Subcutaneous adipose tissue (tissue), 4 donors: ENCODE measurements around the gene WWOX. TPM values are rescaled to one million over a fixed set of nuclear protein-coding genes. Genes with fewer than 3 reads are reported as not detected.

Source experiments
- CTCF ChIP-seq: fragments of 450-650 bp; IDR thresholded peaks from one replicate; pipeline ENCODE4 v1.5.1; 2016; ENCODE audit warnings: low read depth, mild to moderate bottlenecking, control low read depth, antibody characterized with exemption, moderate library complexity
- total RNA-seq, 4 donors: library from RNA; depleted of rRNA; stranded (reverse); fragments of >200 nt; gene quantifications; one replicate each; pipeline ENCODE4 v1.1.0, GENCODE V29; 2016

The WWOX gene
- total RNA-seq, 4 donors from 2014 or later, result 31.4 to 67.8 (median 46.0) TPM

DNA sequence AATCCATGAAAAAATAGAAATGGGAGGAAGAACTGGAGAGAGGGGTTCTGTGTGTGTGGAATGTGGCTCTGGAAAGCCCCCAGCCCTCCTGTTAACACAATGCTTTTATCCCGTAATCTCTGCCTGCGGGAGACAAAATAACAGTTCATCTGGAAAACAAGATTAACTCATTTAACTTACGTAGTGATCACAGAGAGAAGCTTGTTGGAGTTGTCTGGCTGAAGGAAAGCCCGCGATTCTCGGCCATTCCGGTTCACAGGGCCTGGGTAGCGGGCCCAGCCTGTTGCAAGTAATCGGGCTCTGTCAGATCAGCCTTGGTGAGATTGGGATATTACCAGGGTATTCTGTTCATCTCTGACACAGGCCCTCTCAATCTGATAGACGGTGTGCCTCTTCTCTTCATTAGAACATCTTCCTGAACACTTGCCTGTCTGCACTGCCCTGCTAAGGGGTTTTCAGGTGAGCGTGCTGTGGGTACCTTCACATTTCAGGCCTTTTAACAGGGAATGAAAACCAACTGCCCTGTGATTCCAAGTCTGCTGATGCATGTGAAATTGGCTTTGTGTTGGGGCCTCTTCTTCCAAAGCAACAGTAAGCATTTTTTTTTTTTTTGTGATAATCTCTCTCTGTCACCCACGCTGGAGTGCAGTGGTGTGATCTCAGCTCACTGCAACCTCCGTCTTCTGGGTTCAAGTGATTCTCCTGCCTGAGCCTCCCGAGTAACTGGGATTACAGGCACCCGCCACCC is 609.9 kb downstream of the WWOX start:
- TF ChIP-seq CTCF, result no peak

DNA sequence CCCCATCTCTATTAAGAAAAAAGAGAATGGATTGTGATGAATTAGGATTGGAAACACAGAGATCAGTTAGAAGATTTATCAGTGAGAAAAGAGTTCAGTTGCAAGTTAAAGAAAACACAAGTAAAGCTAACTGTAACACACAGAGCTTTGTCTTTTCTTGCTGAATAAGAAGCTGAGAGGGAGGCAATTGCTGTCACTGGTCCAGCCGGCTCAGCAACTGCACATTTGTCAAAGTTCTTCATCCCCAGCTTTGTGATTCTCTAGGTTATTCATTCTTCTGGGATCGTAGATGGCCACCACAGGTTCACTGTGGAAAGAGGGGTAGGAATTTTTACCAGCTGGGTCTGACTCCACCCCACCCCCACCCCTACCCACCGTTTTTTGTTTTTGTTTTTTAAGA is 615.7 kb downstream of the WWOX start:
- TF ChIP-seq CTCF, result no peak

- TF ChIP-seq CTCF, result no peak
Observed at GRCh38 chr16:78715673-78716072, 616.2 kb downstream of the WWOX start.

GRCh38 chr16:78718141-78718540 is 618.7 kb downstream of the WWOX start:
- TF ChIP-seq CTCF, result no peak

DNA sequence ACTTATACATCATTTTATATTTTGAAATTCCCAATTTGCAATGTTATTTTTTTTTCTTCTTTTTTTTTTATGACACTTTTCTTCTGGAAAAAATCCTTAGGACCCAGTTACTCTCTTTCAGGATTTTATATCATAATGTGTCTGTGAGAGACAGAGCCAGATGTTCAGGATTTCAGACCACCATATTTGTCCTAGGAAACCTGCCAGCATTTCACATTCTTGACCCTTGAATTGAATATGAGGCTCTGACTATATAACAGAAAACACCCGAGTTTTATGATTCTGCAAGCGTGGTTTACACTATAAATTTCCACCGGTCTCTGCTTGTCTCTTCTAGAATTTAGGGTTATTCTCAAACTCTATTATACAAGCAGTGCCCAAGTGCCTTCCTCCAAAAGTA is 621.0 kb downstream of the WWOX start:
- TF ChIP-seq CTCF, result no peak

- TF ChIP-seq CTCF, result no peak
Observed at GRCh38 chr16:78727536-78727935, 628.1 kb downstream of the WWOX start.

DNA sequence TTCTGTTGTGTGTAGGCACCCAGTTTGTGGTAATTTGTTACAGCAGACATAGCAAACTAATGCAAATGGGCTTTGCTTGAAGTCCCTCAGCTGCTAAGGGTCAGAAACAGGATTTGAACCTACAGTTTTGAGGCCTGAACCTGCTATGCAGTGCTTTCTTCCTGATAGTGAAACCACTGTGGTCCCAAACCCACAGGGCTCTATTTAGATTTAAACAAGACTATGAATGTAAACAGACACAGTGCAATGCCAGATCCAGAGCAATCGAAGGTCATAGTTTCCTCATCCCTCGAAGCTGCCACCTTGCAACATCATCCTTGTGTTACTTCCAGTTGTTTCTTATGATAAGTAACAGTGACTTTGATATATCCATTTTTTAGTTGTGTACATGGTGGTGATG is 630.2 kb downstream of the WWOX start:
- TF ChIP-seq CTCF, result no peak
